ENCODE measurements around the gene MAST4. TPM values are rescaled to one million over a fixed set of nuclear protein-coding genes. Genes with fewer than 3 reads are reported as not detected.

MAST4 gene
- polyA plus RNA-seq, 3 donors, result 12.5 to 15.3 (median 13.7) TPM

- no peak for DNase-seq (ENCODE audit: low read depth in 3 of 3, low spot score in 2 of 3)
Observed at GRCh38 chr5:67215519-67216471, 619.6 kb downstream of the MAST4 start.

DNA sequence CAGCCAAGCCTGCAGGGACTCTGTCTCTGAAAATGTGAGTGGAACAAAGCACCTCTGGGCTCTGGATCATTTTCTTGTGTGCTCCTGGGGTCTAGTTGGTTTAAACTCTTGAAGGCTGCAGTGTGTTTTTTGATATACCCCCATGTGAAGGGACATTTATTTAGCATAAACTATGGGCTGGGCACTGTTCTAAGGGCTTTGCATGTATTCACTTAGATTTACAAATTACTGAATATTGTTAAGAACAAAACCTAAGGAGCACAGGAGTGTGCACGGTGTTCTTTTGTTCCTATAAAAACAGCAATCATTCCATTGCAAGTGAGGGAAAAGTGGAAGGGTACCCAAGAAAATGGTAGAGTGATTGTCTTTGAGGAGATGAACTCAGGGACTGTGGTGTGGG is 620.4 kb downstream of the MAST4 start:
- DNase-seq (ENCODE audit: low read depth in 3 of 3, low spot score in 2 of 3), result no peak
